Heart left ventricle (tissue), 13 donors: ENCODE data around the gene PARP1.

Source experiments
- POLR2A ChIP-seq, 2 donors: fragments of 450-650 bp; IDR thresholded peaks; one replicate each; pipeline ENCODE4 v1.6.1; 2017; ENCODE audit warnings: antibody characterized with exemption in 2 of 2, mild to moderate bottlenecking in 2 of 2, moderate library complexity in 2 of 2
- TF ChIP-seq, protein P1 (sequence below), 12 donors: fragments of 200-600 bp; sonication (generic) in 4 of 12; IDR thresholded peaks; one replicate each; pipeline versions ENCODE4 v1.5.0 to v1.8.0; 2018 to 2022; ENCODE audit warnings: antibody characterized with exemption in 12 of 12, mild to moderate bottlenecking in 5 of 12
- donor health status: ischemic (EF 13 %, LVEDD 7.1; RV severe dilation, severe dysfunction).
- donor health status: DM: no; HTN: yes; CAD: no.
- donor health status: DM: no; HTN: no; CAD: no.
- donor health status: ischemic (EF 25% LVEDD 6.9; RV normal size, moderate dysfunction).
- donor health status: ischemic (EF 25% LVEDD 5.7; RV mildly dilated, moderate dysfunction).
- donor health status: ischemic (EF 35%, LVEDD 5.7; RV mildly dilated, moderate dysfunction).
- donor health status: nonischemic (EF 11% LVEDD 7.7; RV severe dilation, severe dysfunction).
- donor health status: DM: yes; HTN: yes; CAD: no.
- donor health status: PGD.
- donor health status: ischemic (EF 29% LVEDD 5.4; RV normal size, mild dysfunction).
- donor health status: nonischemic (EF 23%, LVEDD 6.1; RV moderate dilation, normal function).

DNA sequence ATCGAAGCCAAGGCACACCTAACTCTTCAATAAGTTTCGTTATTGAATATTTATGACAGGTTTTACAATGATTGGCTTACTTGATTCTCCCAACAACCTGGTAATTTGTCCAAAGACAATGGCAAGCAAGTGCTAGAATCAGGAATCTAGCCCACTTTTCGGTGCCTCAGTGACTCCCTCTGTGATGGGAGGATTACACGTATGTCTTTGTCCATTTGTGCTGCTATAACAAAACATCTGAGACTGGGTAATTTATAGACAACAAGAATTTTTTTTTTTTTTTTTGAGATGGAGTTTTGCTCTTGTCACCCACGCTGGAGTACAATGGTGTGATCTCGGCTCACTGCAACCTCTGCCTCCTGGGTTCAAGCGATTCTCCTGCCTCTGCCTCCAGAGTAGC lies 96.5 kb downstream of the PARP1 start:
- TF ChIP-seq, protein P1, sequence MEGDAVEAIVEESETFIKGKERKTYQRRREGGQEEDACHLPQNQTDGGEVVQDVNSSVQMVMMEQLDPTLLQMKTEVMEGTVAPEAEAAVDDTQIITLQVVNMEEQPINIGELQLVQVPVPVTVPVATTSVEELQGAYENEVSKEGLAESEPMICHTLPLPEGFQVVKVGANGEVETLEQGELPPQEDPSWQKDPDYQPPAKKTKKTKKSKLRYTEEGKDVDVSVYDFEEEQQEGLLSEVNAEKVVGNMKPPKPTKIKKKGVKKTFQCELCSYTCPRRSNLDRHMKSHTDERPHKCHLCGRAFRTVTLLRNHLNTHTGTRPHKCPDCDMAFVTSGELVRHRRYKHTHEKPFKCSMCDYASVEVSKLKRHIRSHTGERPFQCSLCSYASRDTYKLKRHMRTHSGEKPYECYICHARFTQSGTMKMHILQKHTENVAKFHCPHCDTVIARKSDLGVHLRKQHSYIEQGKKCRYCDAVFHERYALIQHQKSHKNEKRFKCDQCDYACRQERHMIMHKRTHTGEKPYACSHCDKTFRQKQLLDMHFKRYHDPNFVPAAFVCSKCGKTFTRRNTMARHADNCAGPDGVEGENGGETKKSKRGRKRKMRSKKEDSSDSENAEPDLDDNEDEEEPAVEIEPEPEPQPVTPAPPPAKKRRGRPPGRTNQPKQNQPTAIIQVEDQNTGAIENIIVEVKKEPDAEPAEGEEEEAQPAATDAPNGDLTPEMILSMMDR (IDR thresholded peaks at IDR 0.05), result no peak
- TF ChIP-seq POLR2A (IDR thresholded peaks at IDR 0.05), result no peak
